ENCODE measurements around the gene NOC3L. TPM values are rescaled to one million over a fixed set of nuclear protein-coding genes. Genes with fewer than 3 reads are reported as not detected.

NOC3L gene
- polyA plus RNA-seq, 1 of the 3 experiments (the other 2 are of a cell fraction): 9.0 TPM

- TF ChIP-seq ZBTB33 (IDR thresholded peaks at IDR 0.05; ENCODE audit: borderline replicate concordance, low read depth) (no peak), RAD21 (IDR thresholded peaks at IDR 0.05; ENCODE audit: low read length) (no peak), GATA2 (CRISPR knock-in tag; IDR thresholded peaks at IDR 0.05) (no peak), ELF1 (IDR thresholded peaks at IDR 0.05) (no peak), GABPA (IDR thresholded peaks at IDR 0.05; ENCODE audit: low read depth) (no peak), IRF3 (IDR thresholded peaks at IDR 0.05; ENCODE audit: low read depth, low read length) (no peak), NFIC (IDR thresholded peaks at IDR 0.05; ENCODE audit: borderline replicate concordance) (no peak)
Observed at GRCh38 chr10:94366382-94366781, 3.6 kb upstream of the NOC3L start (continued).

- no peak overlapping the region for H3K9ac ChIP-seq
- H3K9me2 ChIP-seq: no peaks in the 10 kb centered on the region
- no peak overlapping the region for H3K4me2 ChIP-seq
- no peak overlapping the region for H3K4me3 ChIP-seq (ENCODE audit: low read depth in 2 of 2, low read length in 1 of 2)
- 89% methylated on average over 1 of the region's 1 CpG for WGBS (ENCODE audit: low lambda C conversion rate)
- peaks cover 31% of the 10 kb centered on the region for H3K79me2 ChIP-seq (ENCODE audit: insufficient read depth)
- peaks cover 0 to 4% of the 10 kb centered on the region in 2 experiments for H3K36me3 ChIP-seq (replicated peaks in 1 of 2; ENCODE audit: control insufficient read depth in 1 of 2, insufficient read depth in 2 of 2, low read length in 1 of 2)
- no peaks in the 10 kb centered on the region for H3K9me3 ChIP-seq
- no peak overlapping the region for H2AFZ ChIP-seq (ENCODE audit: low read depth)
- no peaks in the 10 kb centered on the region for H4K20me1 ChIP-seq (ENCODE audit: insufficient read depth)
- ChIA-PET CTCF (interaction anchor here (1.3 kb wide), 1 partner anchor 28 kb away, joined by 3 read pairs; no protein-coding TSS in a partner anchor), POLR2A (no interaction called here)
- H3K27me3 ChIP-seq (ENCODE audit: insufficient read depth): no peaks in the 10 kb centered on the region
- no peak for DNase-seq
- H3K27ac ChIP-seq (ENCODE audit: low read depth in 2 of 2, low read length in 1 of 2): no peak overlapping the region
- peaks cover 7% of the 10 kb centered on the region for H3F3A ChIP-seq (replicated peaks; ENCODE audit: insufficient read depth)
- H3K4me1 ChIP-seq (ENCODE audit: control insufficient read depth in 1 of 2, insufficient read depth in 2 of 2, low read depth in 1 of 2, low read length in 1 of 2): peaks cover 0 to 10% of the 10 kb centered on the region in 2 experiments; a peak in 2 of 4 replicates
- TF ChIP-seq CHD2 (IDR thresholded peaks at IDR 0.05; ENCODE audit: low read length, partially characterized antibody) (no peak), USF1 (IDR thresholded peaks at IDR 0.05; ENCODE audit: borderline replicate concordance, low read depth) (no peak), REST (IDR thresholded peaks at IDR 0.05; ENCODE audit: low read depth, low read length) (no peak), NRF1 (IDR thresholded peaks at IDR 0.05; ENCODE audit: low read depth, low read length) (no peak), MAX (IDR thresholded peaks at IDR 0.05; ENCODE audit: low read depth) (no peak), GABPA (IDR thresholded peaks at IDR 0.05; ENCODE audit: low read depth) (no peak), RXRA (IDR thresholded peaks at IDR 0.05; ENCODE audit: borderline replicate concordance, low read depth) (no peak), SMC3 (IDR thresholded peaks at IDR 0.05; ENCODE audit: low read depth, low read length) (no peak), IRF3 (IDR thresholded peaks at IDR 0.05; ENCODE audit: low read depth, low read length) (no peak), RFX5 (IDR thresholded peaks at IDR 0.05; ENCODE audit: low read length) (no peak), POLR2AphosphoS5 (IDR thresholded peaks at IDR 0.05; ENCODE audit: low read depth, low read length) (no peak), TCF12 (IDR thresholded peaks at IDR 0.05) (no peak), CTCF (IDR thresholded peaks at IDR 0.05) (no peak), PBX3 (IDR thresholded peaks at IDR 0.05) (no peak)
Observed at GRCh38 chr10:94364482-94364881, 1.7 kb upstream of the NOC3L start.

All from SK-N-SH (cell line).